HG02840 (cell line): ENCODE results near the gene STXBP5.
A peak's percentile ranks its signal among the peaks of the same experiment; 100 is the strongest.

Experiments used
- ATAC-seq: cut with Tn5 transposase; IDR thresholded peaks from one replicate; pipeline ENCODE4 v1.9.1; 2021; ENCODE audit warnings: mild to moderate bottlenecking, moderate library complexity, moderate number of reproducible peaks; ENCODE audit not compliant: unreplicated experiment, low FRiP score

The STXBP5 gene

DNA sequence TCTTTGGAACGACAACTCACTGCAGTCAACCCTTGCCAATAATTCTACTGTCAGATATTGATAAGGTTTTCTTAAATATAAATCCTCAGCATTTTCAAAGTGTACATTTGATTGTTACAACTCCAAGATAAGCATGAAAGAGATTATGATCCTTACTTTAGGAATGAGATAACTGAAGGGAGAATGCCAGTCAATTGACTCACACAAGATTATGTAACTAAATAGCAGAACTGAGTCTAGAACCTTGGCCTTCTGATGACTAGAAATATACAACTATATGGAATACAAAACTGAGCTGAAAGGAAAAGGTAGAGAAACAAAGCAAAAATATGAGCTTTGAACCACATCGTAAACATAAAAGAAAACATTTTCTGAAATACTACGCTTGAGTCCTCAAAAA is 26.9 kb upstream of the STXBP5 start:
- no peak for ATAC-seq

DNA sequence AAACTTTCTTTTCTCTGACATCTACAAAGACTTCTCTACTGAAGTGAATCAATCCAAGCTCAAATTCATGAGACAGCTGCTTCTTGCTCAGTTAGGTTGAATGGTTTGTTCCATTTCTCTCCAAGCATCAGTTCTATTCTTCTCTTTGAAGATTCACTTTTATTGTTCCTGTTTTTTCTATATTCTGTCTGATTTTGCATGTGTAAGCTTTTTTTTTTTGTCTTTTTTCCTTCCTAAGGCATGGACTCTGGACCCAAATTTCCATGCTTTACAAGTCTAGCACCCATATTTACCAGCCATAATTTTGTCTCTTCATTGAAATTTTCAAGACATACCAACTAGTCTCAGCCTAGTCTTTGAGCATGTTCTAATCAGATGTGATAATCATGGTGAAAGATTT is 25.9 kb upstream of the STXBP5 start:
- ATAC-seq = no peak

DNA sequence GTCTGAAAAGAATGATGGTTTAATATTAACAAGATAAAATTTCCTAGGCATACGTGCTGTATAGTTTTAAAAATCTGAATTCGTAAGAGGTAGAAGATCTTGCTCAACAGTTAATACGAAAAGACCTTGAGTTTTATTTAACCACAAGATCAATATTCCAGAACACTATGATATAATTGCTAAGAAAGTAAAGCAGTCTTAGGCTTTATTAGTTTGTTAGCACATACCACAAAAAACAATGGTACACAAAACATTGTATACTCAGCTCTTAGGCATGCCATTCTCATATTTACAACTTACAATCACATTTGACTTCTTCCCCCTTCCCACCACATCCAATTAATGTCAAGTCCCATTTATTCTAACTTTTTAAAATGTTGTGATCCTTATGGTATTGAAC is 24.4 kb upstream of the STXBP5 start:
- ATAC-seq = no peak

DNA sequence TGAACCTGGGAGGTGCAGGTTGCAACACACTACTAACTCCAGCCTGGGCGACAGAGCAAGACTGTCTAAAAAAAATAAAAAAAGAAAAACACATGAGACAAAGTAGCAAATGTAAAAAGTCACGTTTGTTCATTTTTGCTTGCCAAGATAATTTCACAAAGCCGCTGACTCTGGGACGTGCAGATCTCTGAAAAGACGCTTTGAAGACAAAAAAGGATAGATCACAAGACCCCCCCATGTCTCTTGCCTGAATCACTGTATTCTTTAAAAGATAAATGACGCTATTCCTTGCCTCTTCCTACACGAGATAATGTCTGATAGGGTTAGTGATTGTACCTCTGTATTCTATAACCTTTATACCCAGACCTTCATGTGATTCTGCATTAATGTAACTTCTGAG is 23.3 kb upstream of the STXBP5 start:
- ATAC-seq = no peak

DNA sequence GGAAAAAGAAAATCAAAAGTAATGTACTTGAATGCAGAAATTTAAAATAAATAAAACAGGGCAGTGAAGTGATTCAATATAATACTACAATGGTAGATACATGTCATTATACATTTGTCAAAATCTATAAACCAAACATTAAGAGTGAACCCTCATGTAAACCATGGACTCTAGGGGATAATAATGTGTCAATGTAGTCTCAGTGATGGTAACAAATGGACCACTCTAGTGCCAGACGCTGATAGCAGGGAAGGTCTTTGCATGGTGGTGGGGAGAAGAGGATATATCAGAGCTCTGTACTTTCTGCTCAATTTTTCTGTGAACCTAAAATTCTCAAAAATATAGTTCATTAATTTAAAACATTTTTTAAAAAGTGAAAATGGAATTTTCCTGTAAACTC is 19.8 kb upstream of the STXBP5 start:
- ATAC-seq = no peak

DNA sequence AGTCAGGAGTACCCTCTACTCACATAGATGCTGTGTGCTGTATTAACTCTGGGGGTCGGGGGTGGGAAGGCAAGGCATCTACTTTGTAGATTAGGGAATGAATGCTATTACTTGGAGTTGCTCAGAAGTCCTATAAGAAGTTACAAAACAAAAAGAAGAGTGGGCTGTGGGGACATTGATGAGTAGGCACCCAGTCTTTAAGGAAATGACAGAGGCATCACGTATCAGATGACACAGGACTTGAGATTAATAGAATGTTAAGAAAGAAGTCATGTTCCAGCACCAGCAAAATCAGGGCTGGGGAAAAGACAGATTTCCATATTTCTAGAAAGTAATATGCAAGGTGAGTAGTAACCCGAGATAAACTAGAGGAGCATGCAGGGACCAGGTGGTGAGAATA is 19.0 kb upstream of the STXBP5 start:
- ATAC-seq = no peak

DNA sequence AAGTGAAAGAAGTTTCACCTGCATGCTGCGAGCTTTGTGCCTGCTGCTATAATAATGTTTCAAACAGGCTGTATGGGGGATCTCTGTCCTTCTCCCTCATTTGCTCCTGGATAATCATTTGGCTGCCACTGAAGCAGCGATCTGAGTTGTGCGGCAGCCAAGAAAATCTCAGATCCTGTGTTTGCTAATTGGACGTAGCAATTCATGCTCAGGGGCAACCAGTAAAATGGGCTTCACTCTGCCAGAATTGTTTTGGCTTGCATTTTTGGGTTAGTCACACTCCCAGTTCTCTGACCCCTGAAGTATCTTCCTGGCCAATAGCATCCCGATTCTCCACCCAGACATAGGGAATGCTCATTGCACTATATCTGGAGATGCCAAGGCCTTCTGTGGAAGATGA is 13.7 kb upstream of the STXBP5 start:
- no peak for ATAC-seq

DNA sequence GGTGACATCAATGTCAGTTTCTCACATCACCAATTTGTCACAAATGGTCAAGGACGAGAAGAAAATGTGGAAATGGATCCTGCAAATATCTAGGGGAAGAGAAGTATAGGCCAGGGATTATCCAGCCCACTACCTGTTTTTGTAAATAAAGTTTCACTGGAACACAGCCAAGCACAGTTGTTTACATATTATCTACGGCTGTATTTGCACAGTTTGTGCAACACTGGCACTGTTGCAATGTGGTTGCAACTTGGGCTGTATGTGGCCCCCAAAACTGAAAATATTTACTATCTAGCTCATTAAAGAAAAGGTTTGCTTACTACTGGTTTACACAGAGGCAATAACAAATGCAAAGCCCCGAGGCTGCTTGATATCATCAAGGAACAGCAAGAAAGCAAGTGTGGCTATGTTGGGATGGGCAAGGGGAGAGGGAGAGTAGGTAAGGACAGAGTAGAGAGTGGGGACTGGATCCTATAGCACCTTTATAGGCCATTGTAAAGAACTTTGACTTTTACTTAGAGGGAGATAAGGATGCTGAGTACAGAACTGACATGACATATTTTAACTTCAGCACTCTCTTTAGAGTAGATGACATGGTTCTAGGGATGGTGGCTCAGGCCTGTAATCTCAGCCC is 11.8 kb upstream of the STXBP5 start:
- ATAC-seq = no peak

DNA sequence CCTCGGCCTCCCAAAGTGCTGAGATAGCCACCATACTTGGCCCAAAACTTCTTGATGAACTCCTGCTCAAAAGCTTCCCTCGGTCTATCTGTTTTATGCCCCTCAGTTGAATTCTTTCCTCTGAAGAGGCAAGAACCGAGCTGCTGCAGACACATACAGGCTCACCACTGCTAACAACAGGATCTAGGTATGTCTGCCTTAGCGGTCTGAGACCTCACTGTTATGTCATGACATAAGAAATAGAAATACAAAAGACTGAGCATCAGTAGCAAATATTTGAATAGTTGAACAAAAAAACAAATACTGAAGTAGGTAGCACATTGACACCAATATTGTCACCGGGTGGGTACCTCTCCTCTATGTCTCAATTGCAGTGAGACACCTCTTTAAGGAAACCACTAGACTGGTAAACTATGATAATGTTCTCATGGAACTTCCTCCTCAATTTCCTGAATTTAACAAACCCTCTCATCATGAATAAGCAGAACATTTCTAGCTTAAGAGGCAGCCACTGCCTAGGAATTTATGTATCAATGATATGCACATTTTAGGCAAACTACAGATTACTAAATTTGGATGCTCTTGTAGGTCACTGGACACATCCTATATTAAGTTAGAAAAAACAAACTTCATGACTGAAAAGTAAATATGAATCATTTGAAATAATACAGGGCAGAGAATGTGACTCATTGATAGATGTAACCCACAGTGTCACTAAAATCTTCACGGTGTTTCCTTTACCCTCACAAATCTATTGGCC is 9.4 kb upstream of the STXBP5 start:
- ATAC-seq = no peak

DNA sequence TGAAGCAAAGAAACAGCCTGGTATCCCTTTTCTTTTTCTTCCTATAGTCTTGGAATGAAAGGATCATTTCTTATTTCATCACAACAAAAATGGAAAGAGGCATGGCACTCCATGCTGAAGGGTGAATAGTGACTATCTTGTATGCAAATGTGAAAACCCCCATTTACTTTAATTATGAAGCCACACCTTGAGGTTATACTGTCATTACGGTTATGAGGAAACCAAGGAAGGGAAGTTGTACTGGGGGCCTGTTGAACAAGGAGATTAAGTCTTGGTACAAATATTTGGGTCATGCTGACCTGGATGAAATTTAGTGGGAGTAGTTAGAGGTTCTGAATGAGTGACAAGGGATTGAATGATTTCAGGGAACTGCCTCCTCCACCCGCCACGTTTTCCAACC is 8.7 kb upstream of the STXBP5 start:
- no peak for ATAC-seq

DNA sequence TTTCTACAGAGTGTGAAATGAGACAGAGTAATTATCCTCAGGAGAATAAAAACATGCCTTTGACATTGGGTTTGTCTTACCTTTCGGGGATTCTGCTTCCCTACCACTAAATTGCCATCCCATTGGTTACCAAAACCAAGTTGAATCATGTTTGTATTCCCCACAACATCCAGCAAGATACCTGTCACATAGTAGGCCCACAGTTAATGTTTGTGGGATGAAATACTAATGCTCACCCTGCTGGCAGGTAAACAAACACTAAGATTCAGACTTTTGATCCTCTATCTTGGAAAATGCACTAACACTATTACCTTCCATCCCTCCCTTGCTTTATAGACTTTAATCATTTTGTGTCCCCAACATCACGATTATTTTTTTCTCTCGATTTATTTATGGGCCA is 8.2 kb upstream of the STXBP5 start:
- no peak for ATAC-seq

DNA sequence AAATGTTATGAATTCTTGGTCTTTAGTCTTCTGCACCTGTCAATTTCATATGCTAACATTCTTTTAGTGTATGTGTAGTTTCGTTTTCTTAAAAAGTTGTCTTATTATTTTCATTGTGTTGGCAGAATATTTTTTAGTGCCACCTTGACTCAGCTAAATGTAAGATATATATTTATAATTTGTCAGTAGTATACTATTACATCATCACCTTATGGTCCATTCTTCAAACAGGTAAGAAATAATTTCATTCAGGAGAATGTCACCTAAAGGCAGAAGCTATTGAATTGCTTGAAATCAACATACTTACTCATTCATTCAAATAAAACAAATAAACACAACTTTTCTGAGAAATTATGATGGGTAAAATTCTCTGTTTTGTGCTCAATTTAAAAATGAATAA is 3.5 kb upstream of the STXBP5 start:
- ATAC-seq = no peak

DNA sequence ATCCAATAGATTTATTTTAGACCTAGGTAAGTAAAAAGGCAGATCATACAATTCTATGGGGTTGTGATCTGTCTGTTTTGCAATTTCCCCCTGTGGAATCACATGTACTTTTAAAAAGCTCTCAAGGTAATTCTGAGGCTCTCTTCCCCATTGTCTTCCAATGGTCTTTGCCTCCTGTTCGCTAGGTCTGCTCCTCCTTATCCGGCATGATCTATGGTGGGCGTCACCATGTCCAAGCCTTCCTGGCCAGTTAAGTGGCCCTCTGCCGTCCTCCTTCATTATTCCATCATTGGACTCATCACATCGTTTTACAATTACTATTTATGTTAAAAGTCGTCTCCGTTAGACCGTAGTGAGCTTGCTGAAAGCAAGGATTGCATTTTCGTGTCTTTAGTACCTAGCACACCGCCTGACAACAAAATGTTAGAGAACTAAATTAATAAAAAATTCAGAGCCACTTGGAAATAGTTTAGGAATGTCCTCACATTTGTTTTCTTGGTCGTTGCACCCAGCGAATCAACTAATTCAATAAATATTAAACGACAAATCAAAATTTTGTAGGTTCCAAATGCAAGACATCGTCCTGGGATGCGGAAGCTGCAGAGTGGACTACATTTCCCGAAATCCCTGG is 2.2 kb upstream of the STXBP5 start:
- ATAC-seq = no peak

DNA sequence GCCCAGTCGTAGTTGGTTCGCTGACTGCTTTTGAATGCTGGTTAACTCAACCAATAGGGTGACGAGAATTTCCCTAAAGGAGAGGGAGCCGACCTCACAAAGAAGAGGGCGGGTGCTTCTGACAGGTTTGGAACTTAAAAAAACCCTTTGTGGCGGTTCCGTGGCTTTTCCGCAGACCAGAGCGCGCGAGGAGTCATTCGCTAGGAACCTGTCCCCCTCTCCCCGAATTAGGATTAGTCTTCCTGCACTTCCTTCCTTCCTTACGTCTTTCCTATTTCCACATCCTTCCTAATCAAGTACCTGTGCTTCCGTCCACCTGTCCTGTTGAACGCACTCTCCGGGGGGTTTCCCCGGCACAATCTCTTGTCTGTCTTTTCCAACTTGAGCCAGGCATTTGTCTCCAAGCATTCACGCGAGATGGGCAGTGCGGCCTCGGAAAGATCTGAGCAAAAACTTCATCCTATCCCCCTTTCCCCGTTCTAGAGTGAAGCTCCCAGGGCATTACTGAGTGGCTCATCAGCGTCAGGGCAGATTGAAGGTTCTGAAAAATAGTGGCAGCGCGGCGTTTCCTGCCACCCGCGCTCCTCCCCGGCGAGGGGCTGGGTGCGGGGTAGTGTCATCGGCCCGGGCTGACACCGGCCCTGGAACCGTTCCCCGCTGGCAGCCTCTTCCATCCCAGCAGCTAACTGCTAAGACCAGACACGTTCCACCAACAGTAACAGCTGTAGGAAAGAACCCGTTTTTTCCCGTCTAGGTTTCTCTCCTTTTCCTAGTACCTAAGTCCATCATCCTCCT is 1.5 kb upstream of the STXBP5 start:
- peak; percentile 85 for ATAC-seq

DNA sequence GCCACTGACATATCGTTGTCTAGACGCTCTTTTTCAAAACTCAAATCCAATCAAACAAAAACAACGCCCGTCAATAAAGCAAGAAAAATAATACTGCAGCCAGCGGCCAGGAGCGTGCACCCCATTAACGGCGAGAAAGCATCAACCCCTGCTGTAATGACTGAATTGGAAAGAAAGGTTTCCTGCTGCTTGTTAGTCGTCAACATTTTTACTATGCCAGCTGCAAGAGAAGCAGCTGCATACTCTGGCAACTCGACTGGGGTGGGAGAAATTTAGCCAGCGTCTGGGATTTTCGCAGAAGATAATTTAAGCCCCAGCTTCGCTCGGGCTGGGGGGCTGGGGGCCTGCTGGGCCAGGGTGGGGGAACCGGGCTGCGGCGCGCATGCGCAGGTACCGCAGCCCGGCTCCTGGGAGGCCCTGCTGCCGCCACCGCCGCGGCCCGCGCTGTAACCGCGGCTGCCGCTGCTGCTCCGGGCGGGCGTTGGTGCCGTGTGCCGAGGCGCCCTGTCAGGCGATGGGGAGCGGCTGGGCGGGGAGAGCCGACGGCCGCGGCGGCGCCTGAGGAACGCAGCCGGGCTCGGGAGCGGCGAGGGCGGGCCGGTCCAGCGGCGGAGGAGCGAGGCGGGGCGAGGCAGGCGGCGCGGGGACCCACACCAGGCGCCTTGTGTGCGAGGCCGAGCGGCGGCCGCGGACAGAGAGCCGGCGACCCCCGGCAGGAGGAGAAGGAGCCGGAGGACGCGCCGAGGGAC is 732 bp upstream of the STXBP5 start:
- peak; percentile 48 for ATAC-seq

DNA sequence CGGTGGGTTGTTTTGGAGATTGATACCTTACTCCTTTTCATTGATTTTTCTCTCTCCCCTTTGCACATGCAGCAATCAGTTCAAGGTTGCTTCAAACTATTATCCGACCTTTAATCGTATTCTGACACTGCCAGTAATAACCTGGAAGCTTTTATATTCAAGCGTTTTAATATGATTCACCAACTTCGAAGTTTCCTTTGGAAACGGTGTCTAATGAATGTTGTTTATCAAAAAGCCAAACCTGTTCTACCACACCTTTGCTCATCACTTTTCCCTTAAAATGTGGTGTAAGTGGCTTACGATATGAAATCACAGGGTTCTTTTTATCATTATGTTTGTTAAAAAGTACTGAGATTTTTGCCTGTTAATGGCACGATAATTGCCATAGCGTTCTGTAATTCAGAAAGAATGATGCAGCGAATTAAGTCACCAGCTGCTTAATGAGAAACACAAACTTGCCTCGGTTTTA is 660 bp downstream of the STXBP5 start:
- ATAC-seq = no peak

DNA sequence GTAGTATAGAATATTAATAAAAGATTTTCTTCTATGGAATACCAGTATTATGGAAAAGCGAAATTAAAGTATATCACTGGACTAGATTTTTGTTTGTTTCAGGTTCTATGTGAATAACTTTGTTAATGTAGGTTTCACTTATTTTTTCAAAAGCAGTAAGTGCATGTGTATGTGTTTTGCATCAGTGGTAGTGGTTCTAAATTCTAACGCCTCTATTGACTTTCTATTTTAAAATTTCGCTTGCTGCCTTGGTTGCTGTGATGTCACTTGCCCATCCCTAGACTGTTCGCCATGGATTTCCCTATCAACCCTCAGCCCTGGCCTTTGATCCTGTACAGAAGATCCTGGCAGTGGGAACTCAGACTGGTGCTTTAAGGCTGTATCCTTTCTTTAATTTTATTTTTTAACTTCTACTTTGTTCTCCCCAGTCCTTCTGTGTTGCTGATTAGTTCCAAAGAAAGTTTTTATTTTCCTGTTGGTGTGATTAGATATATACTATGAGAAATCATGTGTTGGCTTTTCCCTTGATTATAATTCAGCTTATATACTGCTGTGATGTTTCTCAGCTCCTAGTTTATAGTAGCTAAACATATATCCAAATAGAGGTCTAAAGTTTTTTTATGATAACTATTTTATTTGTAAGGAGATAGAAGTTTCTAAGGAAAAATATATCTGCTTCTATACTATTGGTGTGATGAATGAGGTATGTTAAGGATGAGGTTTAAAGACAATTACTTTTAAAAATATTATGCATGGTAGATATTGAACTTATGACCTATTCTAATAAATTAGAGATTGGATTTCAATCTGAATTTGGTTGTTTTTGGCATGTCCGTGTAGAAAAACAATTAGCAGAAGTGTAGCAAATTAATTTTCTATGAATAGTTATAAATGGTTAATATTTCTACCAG is 1.7 kb downstream of the STXBP5 start:
- no peak for ATAC-seq

DNA sequence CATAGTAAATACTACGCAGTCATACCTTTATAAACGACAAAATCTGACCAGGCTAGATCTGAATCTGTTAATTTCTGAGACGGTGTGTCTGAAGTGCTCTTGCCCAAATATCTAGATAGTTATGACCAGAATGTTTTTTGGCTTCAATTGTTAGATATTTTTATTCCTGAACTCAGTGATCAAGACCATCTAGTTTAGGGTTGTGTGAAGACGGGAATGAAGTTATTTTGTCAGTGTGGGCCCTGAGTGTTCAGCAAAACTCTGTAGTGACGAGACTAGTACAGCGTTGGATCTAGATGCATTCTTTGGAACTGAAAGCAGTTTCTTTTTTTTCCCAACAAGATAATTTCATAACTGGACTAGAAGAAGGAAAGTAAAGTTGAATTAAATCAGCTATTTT is 3.1 kb downstream of the STXBP5 start:
- no peak for ATAC-seq
